K562 (cell line): ENCODE data around the gene ARHGAP22.

ENCODE experiments used
- BHLHE40 ChIP-seq: IDR thresholded peaks from 2 replicates; pipeline ENCODE4 v1.6.1; 2011; ENCODE audit warnings: low read length, improper control_type of control experiment
- HCFC1 ChIP-seq: IDR thresholded peaks from 2 replicates; pipeline ENCODE4 v1.6.1; 2012; ENCODE audit warnings: low read depth, low read length, improper control_type of control experiment
- MAFK ChIP-seq: IDR thresholded peaks from 2 replicates; pipeline ENCODE4 v1.6.1; 2011; ENCODE audit warnings: low read length, improper control_type of control experiment
- NR3C1 ChIP-seq: sonication (generic); formaldehyde crosslinking; IDR thresholded peaks from 2 replicates; pipeline ENCODE4 v1.8.1; 2022; ENCODE audit warnings: missing genetic modification reagents
- POU5F1 ChIP-seq: fragments of 150-350 bp; IDR thresholded peaks from 2 replicates; pipeline ENCODE4 v1.6.1; 2014; ENCODE audit warnings: borderline replicate concordance, low read length, low read depth, mild to moderate bottlenecking; ENCODE audit not compliant: partially characterized antibody
- SIRT6 ChIP-seq: IDR thresholded peaks from one replicate; pipeline ENCODE4 v1.6.1; 2012; ENCODE audit warnings: low read depth, mild to moderate bottlenecking, control low read depth, inconsistent platforms, low read length, moderate library complexity
- SMC3 ChIP-seq: conservative IDR thresholded peaks from 2 replicates; pipeline ENCODE4 v1.6.1; 2011; ENCODE audit warnings: low read depth, low read length, improper control_type of control experiment; ENCODE audit not compliant: insufficient read depth
- TRIM28 ChIP-seq: fragments of 450-650 bp; IDR thresholded peaks from 2 replicates; pipeline ENCODE4 v1.6.1; 2017
- YY1 ChIP-seq, 3 experiments: IDR thresholded peaks; 2 replicates each; pipeline ENCODE4 v1.6.1; 2011; ENCODE audit warnings: low read length in 2 of 3, mild to moderate bottlenecking in 2 of 3, moderate library complexity in 2 of 3, borderline replicate concordance in 1 of 3, control low read depth in 1 of 3, low read depth in 1 of 3; ENCODE audit not compliant: insufficient read depth in 3 of 3, insufficient replicate concordance in 2 of 3, control insufficient read depth in 1 of 3, insufficient read length in 1 of 3; ENCODE audit errors: extremely low read depth in 1 of 3
- ZC3H8 ChIP-seq: fragments of 450-650 bp; IDR thresholded peaks from 2 replicates; pipeline ENCODE4 v1.6.1; 2017
- ZNF174 ChIP-seq: fragments of 250-450 bp; sonication (Bioruptor Pico); IDR thresholded peaks from 2 replicates; pipeline ENCODE4 v1.4.0; 2020; ENCODE audit warnings: mild to moderate bottlenecking
- TF ChIP-seq, protein P1 (sequence below): fragments of 250-450 bp; sonication (Bioruptor Pico); IDR thresholded peaks from 2 replicates; pipeline ENCODE4 v1.8.0; 2021; ENCODE audit warnings: moderate library complexity, mild to moderate bottlenecking, inconsistent platforms

DNA sequence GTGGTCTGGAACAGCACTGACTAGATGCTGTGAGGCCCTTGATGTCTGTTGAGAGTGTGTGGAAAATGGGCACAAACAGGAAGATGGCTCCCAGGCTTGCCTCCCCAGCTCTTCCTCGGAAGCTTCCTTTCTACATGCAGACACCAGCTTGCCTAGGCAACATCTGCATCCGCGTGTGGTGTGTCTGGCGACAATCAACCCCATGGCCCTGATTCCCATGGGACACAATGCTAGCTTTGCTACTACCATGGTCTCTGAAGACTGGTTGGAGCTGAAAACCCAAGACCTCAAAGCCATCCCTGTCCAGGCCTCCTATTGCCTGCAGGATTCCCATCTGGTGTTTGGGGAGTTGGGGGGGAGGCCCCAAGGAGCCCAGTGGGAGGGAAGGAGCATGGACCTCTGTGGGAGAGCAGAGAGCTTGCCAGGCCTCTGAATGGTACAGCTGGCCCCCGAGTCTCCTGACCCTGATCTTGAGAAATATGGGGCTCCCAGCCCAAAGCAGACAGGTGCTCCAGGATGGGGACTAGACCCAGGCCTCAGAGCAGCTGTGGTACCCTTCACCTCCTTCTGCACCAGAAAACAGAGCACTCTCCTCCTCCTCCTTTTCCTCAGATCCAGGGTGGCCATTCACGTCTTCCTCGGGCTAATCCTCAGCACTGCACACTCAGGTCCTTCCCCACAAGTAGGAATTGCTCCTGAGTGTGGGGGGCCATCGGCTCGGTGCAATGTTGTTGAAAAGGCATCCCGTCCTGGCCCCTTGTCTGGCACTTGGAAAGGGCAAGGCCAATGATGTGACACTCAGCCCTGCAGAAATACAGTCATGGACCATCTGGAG is 57.6 kb downstream of the ARHGAP22 start:
- no peak for TF ChIP-seq HCFC1
- no peak for TF ChIP-seq YY1 (IDR thresholded peaks at IDR 0.05; ENCODE audit: borderline replicate concordance in 1 of 3, control insufficient read depth in 1 of 3, extremely low read depth in 1 of 3, insufficient read depth in 3 of 3, insufficient read length in 1 of 3, insufficient replicate concordance in 2 of 3, low read depth in 1 of 3, low read length in 2 of 3)
- TF ChIP-seq SMC3 = no peak
- TF ChIP-seq SIRT6 = no peak
- TF ChIP-seq MAFK = no peak
- TF ChIP-seq TRIM28 = no peak
- TF ChIP-seq, protein P1, sequence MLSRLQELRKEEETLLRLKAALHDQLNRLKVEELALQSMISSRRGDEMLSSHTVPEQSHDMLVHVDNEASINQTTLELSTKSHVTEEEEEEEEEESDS (CRISPR knock-in tag) = no peak
- no peak for TF ChIP-seq POU5F1
- no peak for TF ChIP-seq ZC3H8
- TF ChIP-seq ZNF174 (CRISPR knock-in tag) = no peak
- no peak for TF ChIP-seq BHLHE40
- no peak for TF ChIP-seq NR3C1 (CRISPR knock-in tag)
